Measurements from ENCODE around the gene ITGAD. TPM values are rescaled to one million over a fixed set of nuclear protein-coding genes. Genes with fewer than 3 reads are reported as not detected.

ITGAD gene
- total and polyA plus RNA-seq, 2 of the 13 experiments (the other 11 are each of a cell fraction or from before 2014, with no cell fraction given) = not detected

- POLR2A ChIA-PET = no interaction called here
- no peak for TF ChIP-seq MAFK (conservative IDR thresholded peaks at IDR 0.05 in 1 of 2, IDR thresholded peaks at IDR 0.05 in 1 of 2; ENCODE audit: low read length in 2 of 2)
- no peak for TF ChIP-seq ZNF207 (IDR thresholded peaks at IDR 0.05; ENCODE audit: borderline replicate concordance)
- no peak for TF ChIP-seq ZNF670 (CRISPR knock-in tag; IDR thresholded peaks at IDR 0.05; ENCODE audit: borderline replicate concordance)
- TF ChIP-seq LBX2 (CRISPR knock-in tag; IDR thresholded peaks at IDR 0.05; ENCODE audit: borderline replicate concordance) = no peak
- no peak for TF ChIP-seq CBFB (CRISPR knock-in tag; IDR thresholded peaks at IDR 0.05)
- no peak for TF ChIP-seq TRAFD1 (CRISPR knock-in tag; IDR thresholded peaks at IDR 0.05; ENCODE audit: borderline replicate concordance)
- no peak for TF ChIP-seq SKIL (CRISPR knock-in tag; IDR thresholded peaks at IDR 0.05; ENCODE audit: borderline replicate concordance)
- no peak for TF ChIP-seq MNT (IDR thresholded peaks at IDR 0.05)
Measured at GRCh38 chr16:31409433-31409832, 16.3 kb downstream of the ITGAD start.

More at GRCh38 chr16:31409433-31409832, 16.3 kb downstream of the ITGAD start:
- intact Hi-C loops (cut with micrococcal nuclease; ENCODE audit: unreplicated experiment) = no loop called here
- H4K20me1 ChIP-seq (ENCODE audit: insufficient read depth, low read length) = no peaks in the 10 kb centered on the region
- FAIRE-seq (no peak), DNase-seq (ENCODE audit: low spot score) (no peak), ATAC-seq (no peak)
- BruUV-seq (replicated peaks) = no TSS peak
- CTCF ChIA-PET (ENCODE audit: low intra/inter-chr PET ratio, low total read pairs) = no interaction called here
- no peak overlapping the region for H3K9ac ChIP-seq (ENCODE audit: insufficient read depth, low read depth, low read length)
- no peak overlapping the region for H3K4me3 ChIP-seq (replicated peaks in 1 of 3; ENCODE audit: insufficient read depth in 1 of 3, low read depth in 2 of 3, low read length in 3 of 3)
- WGBS (ENCODE audit: low lambda C conversion rate) = 6% methylated on average over 3 of the region's 3 CpGs
- H3K79me2 ChIP-seq (ENCODE audit: insufficient read depth, low read length) = no peaks in the 10 kb centered on the region
- H3K4me1 ChIP-seq (ENCODE audit: insufficient read depth, low read length) = 0 out of 2 replicates have a peak, but pooled peaks cover 2% of the 10 kb centered on the region
- H3K9me3 ChIP-seq (ENCODE audit: low read length) = no peaks in the 10 kb centered on the region
- peaks cover 6 to 51% of the 10 kb centered on the region in 2 experiments; a peak in 4 of 5 replicates for H3K27me3 ChIP-seq (ENCODE audit: control insufficient read depth in 1 of 2, insufficient read depth in 2 of 2, low read length in 2 of 2)
- no peak overlapping the region for H3K27ac ChIP-seq (ENCODE audit: extremely low read length, insufficient read depth, low read length)
- no peaks in the 10 kb centered on the region for H3K36me3 ChIP-seq (replicated peaks in 1 of 2; ENCODE audit: control insufficient read depth in 1 of 2, insufficient read depth in 2 of 2, low read length in 2 of 2)
- H2AFZ ChIP-seq (ENCODE audit: low read length) = no peak overlapping the region
- H3K4me2 ChIP-seq (ENCODE audit: low read depth, low read length) = no peak overlapping the region
- in situ Hi-C loops (cut with HindIII; ENCODE audit: extremely low pct_ligation_motif_present, low pct_unique_long_range_greater_than_20kb) = no loop called here

Measured in HepG2 (cell line).